WTC11 (cell line): Measurements from ENCODE around the gene ADD2. TPM values are rescaled to one million over a fixed set of nuclear protein-coding genes. Genes with fewer than 3 reads are reported as not detected.

Source experiments
- ATAC-seq: fragments of 200-7000 bp; cut with Tn5 transposase; 2 replicates; pipeline ENCODE4 v1.10.0; 2021; ENCODE audit warnings: mild to moderate bottlenecking, moderate library complexity
- CTCF ChIA-PET: fragments of 300-600 bp; sonication (Branson Sonifier 250); formaldehyde crosslinking; loops from one replicate; lab custom pipeline; 2021; ENCODE audit warnings: antibody characterized with exemption; lab: Charles Lee
- POLR2A ChIA-PET: fragments of 350-600 bp; sonication (Branson Sonifier 250); formaldehyde crosslinking; loops from one replicate; lab custom pipeline; 2021; ENCODE audit warnings: antibody characterized with exemption; lab: Charles Lee
- DNase-seq: peaks from one replicate; pipeline ENCODE4 v3.0.0; 2021; ENCODE audit warnings: low spot score
- H3K27ac Mint-ChIP-seq: 2 replicates; pipeline ENCODE4 v1.8.0; 2021; ENCODE audit warnings: mixed read lengths
- H3K27me3 Mint-ChIP-seq: 2 replicates; pipeline ENCODE4 v1.8.0; 2021; ENCODE audit warnings: low read depth, mild to moderate bottlenecking, moderate library complexity, mixed read lengths
- H3K36me3 Mint-ChIP-seq: 2 replicates; pipeline ENCODE4 v1.8.0; 2021; ENCODE audit warnings: mixed read lengths
- H3K4me1 Mint-ChIP-seq: 2 replicates; pipeline ENCODE4 v1.8.0; 2022; ENCODE audit warnings: mixed read lengths
- H3K4me3 Mint-ChIP-seq: 2 replicates; pipeline ENCODE4 v1.8.0; 2021; ENCODE audit warnings: mild to moderate bottlenecking, moderate library complexity, mixed read lengths
- H3K9me3 Mint-ChIP-seq: 2 replicates; pipeline ENCODE4 v1.8.0; 2021; ENCODE audit warnings: mixed read lengths
- E2F1 ChIP-seq: sonication (generic); formaldehyde crosslinking; IDR thresholded peaks from 2 replicates; pipeline ENCODE4 v1.8.0; 2022; ENCODE audit warnings: mild to moderate bottlenecking, missing genetic modification reagents
- ELF4 ChIP-seq: sonication (generic); formaldehyde crosslinking; IDR thresholded peaks from 2 replicates; pipeline ENCODE4 v1.8.1; 2022; ENCODE audit warnings: low read depth, mild to moderate bottlenecking, moderate library complexity, missing genetic modification reagents
- GABPB1 ChIP-seq: sonication (generic); formaldehyde crosslinking; IDR thresholded peaks from 2 replicates; pipeline ENCODE4 v1.8.1; 2023; ENCODE audit warnings: mild to moderate bottlenecking, missing genetic modification reagents
- GTF2I ChIP-seq: fragments of 250-450 bp; sonication (Bioruptor Pico); conservative IDR thresholded peaks from 2 replicates; pipeline ENCODE4 v1.4.0; 2021; ENCODE audit warnings: mild to moderate bottlenecking
- HMGA2 ChIP-seq: fragments of 250-450 bp; sonication (Bioruptor Pico); IDR thresholded peaks from 2 replicates; pipeline ENCODE4 v1.4.0; 2021; ENCODE audit warnings: mild to moderate bottlenecking, moderate library complexity
- JUN ChIP-seq: sonication (generic); formaldehyde crosslinking; IDR thresholded peaks from 2 replicates; pipeline ENCODE4 v1.8.0; 2023; ENCODE audit warnings: mild to moderate bottlenecking, missing genetic modification reagents
- NFE2L1 ChIP-seq: sonication (generic); formaldehyde crosslinking; IDR thresholded peaks from 2 replicates; pipeline ENCODE4 v1.8.1; 2023; ENCODE audit warnings: missing genetic modification reagents
- NR3C1 ChIP-seq: sonication (generic); formaldehyde crosslinking; conservative IDR thresholded peaks from 2 replicates; pipeline ENCODE4 v1.8.1; 2023; ENCODE audit warnings: low read depth, mild to moderate bottlenecking, missing genetic modification reagents
- OVOL2 ChIP-seq: fragments of 250-450 bp; sonication (Bioruptor Pico); IDR thresholded peaks from 2 replicates; pipeline ENCODE4 v1.9.0; 2021; ENCODE audit warnings: mild to moderate bottlenecking, borderline replicate concordance
- PRRX2 ChIP-seq: fragments of 250-450 bp; sonication (Bioruptor Pico); IDR thresholded peaks from 2 replicates; pipeline ENCODE4 v1.8.0; 2021; ENCODE audit warnings: mild to moderate bottlenecking
- TEAD1 ChIP-seq: sonication (generic); formaldehyde crosslinking; IDR thresholded peaks from 2 replicates; pipeline ENCODE4 v1.8.0; 2022; ENCODE audit warnings: mild to moderate bottlenecking, missing genetic modification reagents
- ZBTB21 ChIP-seq: sonication (generic); formaldehyde crosslinking; IDR thresholded peaks from 2 replicates; pipeline ENCODE4 v1.8.1; 2023; ENCODE audit warnings: mild to moderate bottlenecking, missing genetic modification reagents, borderline replicate concordance
- ZNF138 ChIP-seq: sonication (generic); formaldehyde crosslinking; conservative IDR thresholded peaks from 2 replicates; pipeline ENCODE4 v1.8.1; 2022; ENCODE audit warnings: mild to moderate bottlenecking, moderate library complexity, missing genetic modification reagents
- ZNF232 ChIP-seq: sonication (generic); formaldehyde crosslinking; IDR thresholded peaks from 2 replicates; pipeline ENCODE4 v1.8.0; 2022; ENCODE audit warnings: mild to moderate bottlenecking, missing genetic modification reagents
- ZNF416 ChIP-seq: fragments of 250-450 bp; sonication (Bioruptor Pico); IDR thresholded peaks from 2 replicates; pipeline ENCODE4 v1.9.0; 2021; ENCODE audit warnings: mild to moderate bottlenecking, inconsistent platforms
- ZSCAN18 ChIP-seq: fragments of 250-450 bp; sonication (Bioruptor Pico); IDR thresholded peaks from 2 replicates; pipeline ENCODE4 v2.1.2; 2022; ENCODE audit warnings: mild to moderate bottlenecking, moderate library complexity
- total RNA-seq: library from RNA; stranded (reverse); gene quantifications from 3 replicates; pipeline ENCODE4 v1.2.3, GENCODE V29; 2021
- TF ChIP-seq, protein P1 (sequence below): sonication (generic); formaldehyde crosslinking; IDR thresholded peaks from 2 replicates; pipeline ENCODE4 v1.8.1; 2023; ENCODE audit warnings: mild to moderate bottlenecking, missing genetic modification reagents, moderate library complexity
- TF ChIP-seq, protein P2 (sequence below): fragments of 200-600 bp; IDR thresholded peaks from 2 replicates; pipeline ENCODE4 v1.8.0; 2022; ENCODE audit warnings: antibody characterized with exemption
- TF ChIP-seq, protein P3 (sequence below): sonication (generic); formaldehyde crosslinking; IDR thresholded peaks from 2 replicates; pipeline ENCODE4 v1.8.1; 2022; ENCODE audit warnings: low read depth, mild to moderate bottlenecking, moderate library complexity, missing genetic modification reagents, borderline replicate concordance
- TF ChIP-seq, protein P4 (sequence below): sonication (generic); formaldehyde crosslinking; IDR thresholded peaks from 2 replicates; pipeline ENCODE4 v1.8.0; 2022; ENCODE audit warnings: missing genetic modification reagents

The ADD2 gene
- total RNA-seq, 1 experiment from 2014 or later, result 196 TPM

DNA sequence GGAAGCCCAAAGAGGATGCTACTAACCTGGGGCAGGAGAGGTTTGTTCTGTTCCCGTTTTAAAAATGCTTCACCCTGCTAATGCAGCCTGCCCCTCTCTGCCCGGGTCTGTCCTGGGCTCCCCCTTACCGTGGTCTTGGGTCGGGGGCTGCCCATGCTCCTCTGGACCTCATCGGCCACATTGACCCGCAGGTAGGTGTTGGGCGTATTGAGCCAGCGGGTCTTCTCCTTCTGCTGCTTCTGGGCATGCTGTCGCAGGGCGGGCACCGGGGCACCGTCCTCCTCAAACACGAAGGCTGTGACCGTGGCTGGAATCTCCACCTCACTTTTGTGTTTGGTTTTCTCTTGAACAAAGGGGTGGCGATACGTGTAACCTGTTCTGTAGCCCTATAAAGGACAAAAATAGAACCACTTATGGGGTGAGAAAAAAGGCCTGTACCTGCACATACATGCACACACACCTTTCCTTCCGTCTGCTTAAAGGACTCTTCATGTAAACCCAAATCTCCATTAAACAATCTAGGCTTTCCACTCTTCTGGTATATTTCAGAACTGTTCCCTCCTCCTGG lies 89.3 kb downstream of the ADD2 start:
- DNase-seq (no peak), ATAC-seq (no peak)
- Mint-ChIP-seq H3K4me3 (no peak overlapping the region), H3K36me3 (peaks cover 85% of the 10 kb centered on the region), H3K27me3 (no peaks in the 10 kb centered on the region), H3K4me1 (no peaks in the 10 kb centered on the region), H3K27ac (no peak overlapping the region), H3K9me3 (no peaks in the 10 kb centered on the region)
- no peak for TF ChIP-seq ZNF232 (CRISPR knock-in tag)
- TF ChIP-seq E2F1 (CRISPR knock-in tag), result no peak
- no peak for TF ChIP-seq HMGA2 (CRISPR knock-in tag)
- no peak for TF ChIP-seq ZBTB21 (CRISPR knock-in tag)
- no peak for TF ChIP-seq ZNF416
- TF ChIP-seq TEAD1 (CRISPR knock-in tag), result no peak
- TF ChIP-seq, protein P1, sequence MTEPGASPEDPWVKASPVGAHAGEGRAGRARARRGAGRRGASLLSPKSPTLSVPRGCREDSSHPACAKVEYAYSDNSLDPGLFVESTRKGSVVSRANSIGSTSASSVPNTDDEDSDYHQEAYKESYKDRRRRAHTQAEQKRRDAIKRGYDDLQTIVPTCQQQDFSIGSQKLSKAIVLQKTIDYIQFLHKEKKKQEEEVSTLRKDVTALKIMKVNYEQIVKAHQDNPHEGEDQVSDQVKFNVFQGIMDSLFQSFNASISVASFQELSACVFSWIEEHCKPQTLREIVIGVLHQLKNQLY (CRISPR knock-in tag), result no peak
- TF ChIP-seq, protein P2, sequence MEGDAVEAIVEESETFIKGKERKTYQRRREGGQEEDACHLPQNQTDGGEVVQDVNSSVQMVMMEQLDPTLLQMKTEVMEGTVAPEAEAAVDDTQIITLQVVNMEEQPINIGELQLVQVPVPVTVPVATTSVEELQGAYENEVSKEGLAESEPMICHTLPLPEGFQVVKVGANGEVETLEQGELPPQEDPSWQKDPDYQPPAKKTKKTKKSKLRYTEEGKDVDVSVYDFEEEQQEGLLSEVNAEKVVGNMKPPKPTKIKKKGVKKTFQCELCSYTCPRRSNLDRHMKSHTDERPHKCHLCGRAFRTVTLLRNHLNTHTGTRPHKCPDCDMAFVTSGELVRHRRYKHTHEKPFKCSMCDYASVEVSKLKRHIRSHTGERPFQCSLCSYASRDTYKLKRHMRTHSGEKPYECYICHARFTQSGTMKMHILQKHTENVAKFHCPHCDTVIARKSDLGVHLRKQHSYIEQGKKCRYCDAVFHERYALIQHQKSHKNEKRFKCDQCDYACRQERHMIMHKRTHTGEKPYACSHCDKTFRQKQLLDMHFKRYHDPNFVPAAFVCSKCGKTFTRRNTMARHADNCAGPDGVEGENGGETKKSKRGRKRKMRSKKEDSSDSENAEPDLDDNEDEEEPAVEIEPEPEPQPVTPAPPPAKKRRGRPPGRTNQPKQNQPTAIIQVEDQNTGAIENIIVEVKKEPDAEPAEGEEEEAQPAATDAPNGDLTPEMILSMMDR, result no peak
- TF ChIP-seq, protein P3, sequence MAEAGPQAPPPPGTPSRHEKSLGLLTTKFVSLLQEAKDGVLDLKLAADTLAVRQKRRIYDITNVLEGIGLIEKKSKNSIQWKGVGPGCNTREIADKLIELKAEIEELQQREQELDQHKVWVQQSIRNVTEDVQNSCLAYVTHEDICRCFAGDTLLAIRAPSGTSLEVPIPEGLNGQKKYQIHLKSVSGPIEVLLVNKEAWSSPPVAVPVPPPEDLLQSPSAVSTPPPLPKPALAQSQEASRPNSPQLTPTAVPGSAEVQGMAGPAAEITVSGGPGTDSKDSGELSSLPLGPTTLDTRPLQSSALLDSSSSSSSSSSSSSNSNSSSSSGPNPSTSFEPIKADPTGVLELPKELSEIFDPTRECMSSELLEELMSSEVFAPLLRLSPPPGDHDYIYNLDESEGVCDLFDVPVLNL, result no peak
- no peak for TF ChIP-seq ZSCAN18 (CRISPR knock-in tag)
- TF ChIP-seq OVOL2 (CRISPR knock-in tag), result no peak
- no peak for TF ChIP-seq ZNF138 (CRISPR knock-in tag)
- TF ChIP-seq, protein P4, sequence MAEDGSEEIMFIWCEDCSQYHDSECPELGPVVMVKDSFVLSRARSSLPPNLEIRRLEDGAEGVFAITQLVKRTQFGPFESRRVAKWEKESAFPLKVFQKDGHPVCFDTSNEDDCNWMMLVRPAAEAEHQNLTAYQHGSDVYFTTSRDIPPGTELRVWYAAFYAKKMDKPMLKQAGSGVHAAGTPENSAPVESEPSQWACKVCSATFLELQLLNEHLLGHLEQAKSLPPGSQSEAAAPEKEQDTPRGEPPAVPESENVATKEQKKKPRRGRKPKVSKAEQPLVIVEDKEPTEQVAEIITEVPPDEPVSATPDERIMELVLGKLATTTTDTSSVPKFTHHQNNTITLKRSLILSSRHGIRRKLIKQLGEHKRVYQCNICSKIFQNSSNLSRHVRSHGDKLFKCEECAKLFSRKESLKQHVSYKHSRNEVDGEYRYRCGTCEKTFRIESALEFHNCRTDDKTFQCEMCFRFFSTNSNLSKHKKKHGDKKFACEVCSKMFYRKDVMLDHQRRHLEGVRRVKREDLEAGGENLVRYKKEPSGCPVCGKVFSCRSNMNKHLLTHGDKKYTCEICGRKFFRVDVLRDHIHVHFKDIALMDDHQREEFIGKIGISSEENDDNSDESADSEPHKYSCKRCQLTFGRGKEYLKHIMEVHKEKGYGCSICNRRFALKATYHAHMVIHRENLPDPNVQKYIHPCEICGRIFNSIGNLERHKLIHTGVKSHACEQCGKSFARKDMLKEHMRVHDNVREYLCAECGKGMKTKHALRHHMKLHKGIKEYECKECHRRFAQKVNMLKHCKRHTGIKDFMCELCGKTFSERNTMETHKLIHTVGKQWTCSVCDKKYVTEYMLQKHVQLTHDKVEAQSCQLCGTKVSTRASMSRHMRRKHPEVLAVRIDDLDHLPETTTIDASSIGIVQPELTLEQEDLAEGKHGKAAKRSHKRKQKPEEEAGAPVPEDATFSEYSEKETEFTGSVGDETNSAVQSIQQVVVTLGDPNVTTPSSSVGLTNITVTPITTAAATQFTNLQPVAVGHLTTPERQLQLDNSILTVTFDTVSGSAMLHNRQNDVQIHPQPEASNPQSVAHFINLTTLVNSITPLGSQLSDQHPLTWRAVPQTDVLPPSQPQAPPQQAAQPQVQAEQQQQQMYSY (CRISPR knock-in tag), result no peak
- no peak for TF ChIP-seq NFE2L1 (CRISPR knock-in tag)
- TF ChIP-seq GABPB1, result no peak
- TF ChIP-seq NR3C1, result no peak
- TF ChIP-seq ELF4, result no peak
- no peak for TF ChIP-seq PRRX2 (CRISPR knock-in tag)
- TF ChIP-seq GTF2I (CRISPR knock-in tag), result no peak
- no peak for TF ChIP-seq JUN (CRISPR knock-in tag)
- POLR2A ChIA-PET, result no interaction called here
- CTCF ChIA-PET, result interaction anchor here (1.0 to 1.3 kb wide), 2 partner anchors 8 to 90 kb away, joined by 3 to 4 read pairs; partner anchors contain the start of gene ADD2
